NCI-H146 treated with DMSO at 0.1 percent for 48 hours (cell line): ENCODE results near the gene S100A13.

Source experiments
- DNase-seq: peaks from one replicate; lab custom pipeline; 2025; ENCODE audit not compliant: unreplicated experiment; lab: John Stamatoyannopoulos, UW

The S100A13 gene

DNA sequence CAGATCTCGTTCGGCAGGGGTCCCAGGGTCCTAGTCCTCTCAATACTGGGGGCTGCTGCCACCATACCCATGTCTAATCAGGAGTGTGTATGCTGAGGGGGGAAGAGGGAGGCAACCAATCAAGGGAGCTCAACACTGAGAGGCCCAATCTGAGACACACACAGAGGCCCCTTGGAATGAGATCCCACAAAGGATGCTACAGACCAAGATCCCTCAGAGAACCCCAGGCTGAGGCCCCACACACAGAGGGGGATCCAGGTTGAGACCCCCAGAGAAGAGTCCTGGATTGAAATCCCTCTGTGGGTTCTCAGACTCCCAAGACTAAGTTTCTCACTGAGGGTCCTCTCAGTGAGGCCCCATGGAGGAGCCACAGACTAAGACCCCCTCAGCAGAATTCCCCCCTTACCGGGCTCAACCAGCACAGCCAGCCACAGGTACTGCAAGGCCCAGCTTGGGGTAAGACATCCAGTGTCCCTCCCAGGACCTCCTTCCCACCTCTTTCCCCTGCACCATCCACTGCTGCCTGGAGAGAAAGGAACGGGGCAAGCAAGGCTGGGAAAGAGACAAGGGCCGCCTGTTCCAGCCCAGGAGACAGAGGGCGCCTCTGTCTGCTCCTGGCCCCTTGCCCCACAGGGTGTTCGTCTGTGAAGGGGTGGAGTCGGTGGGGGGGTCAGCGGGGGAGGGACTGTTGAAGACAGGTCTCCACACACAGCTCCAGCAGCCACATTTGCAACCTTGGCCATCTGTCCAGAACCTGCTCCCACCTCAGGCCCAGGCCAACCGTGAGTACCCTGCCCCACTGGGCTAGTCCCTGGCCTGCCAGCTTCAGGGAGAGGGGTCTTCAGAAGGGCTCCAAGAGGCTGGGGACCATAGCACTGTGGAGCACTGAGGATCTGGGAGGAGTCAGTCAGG lies 666 bp upstream of the S100A13 start, which contains the start of gene S100A1:
S100A1 (plus strand) TSS at position 720 of the 912 bp plus-strand sequence. CDS start 2,088 bp downstream, outside the sequence.
- no peak for DNase-seq

DNA sequence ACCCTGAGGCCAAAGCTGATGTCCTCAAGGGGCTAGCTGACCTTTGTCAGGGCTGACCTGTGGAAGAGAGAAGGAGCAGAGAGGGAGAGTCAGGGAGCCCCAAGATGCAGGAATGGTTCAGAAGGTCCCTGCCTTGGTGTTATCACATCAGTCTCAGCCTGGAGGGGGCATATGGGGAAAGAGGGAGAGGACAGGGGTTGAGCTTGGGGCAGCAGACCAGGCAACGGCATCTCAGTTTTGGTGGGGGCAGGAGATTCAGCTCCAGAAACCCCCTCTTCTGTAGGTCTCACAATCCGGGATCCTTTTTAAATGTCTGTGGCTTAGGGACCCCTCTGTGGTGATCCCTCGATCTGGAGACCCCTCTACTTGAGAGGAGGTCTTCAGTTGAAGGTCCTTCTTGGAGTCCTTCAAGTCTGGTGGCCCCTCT lies 815 bp downstream of the S100A13 start:
- DNase-seq: no peak

DNA sequence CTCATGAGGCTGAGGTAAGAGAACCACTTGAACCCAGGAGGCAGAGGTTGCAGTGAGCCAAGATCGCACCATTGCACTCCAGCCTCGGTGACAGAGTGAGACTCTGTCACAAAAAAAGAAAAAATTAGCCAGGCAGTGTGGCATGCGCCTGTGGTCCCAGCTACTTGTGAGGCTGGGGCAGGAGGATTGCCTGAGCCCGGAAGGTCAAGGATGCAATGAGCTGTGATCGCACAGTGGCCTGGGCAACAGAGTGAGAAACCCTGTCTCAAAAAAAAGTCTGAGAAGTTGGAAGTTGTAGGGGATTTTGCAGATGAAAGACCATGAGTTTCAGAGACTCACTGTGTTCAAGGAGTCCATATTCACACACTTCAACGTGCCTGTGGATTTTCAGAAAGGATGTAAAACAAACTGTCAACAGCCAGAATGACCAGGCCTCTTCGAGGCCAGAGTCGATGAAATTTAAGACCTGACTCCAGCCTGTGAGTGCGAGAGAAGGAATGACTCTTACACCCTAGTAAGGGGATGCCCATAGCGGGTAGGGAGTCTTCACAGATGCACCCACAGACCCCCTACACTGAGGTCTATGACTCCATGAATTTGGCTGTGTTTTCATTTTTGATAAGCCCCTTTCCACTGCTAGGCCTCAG lies 2.2 kb downstream of the S100A13 start:
- DNase-seq: no peak

DNA sequence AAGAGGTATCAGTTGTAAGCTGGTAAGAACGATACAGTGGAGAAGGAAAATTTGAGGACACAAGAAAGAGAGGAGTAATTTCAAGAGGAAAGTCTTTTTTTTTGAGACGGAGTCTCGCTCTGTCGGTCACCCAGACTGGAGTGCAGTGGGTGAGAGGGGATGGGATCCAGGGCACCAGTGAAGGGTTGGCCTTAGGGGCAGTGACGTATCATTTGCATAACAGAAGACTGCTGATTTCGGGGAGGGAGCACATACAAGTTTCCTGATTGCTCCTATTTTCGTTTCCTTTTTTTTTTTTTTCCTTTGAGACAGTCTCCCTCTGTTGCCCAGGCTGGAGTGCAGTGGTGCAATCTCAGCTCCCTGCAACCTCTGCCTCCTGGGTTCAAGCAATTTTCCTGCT lies 4.2 kb downstream of the S100A13 start:
- DNase-seq: no peak

GRCh38 chr1:153619171-153619570 lies 8.1 kb downstream of the S100A13 start:
- no peak for DNase-seq

GRCh38 chr1:153617663-153618062 lies 9.6 kb downstream of the S100A13 start:
- DNase-seq: no peak

- DNase-seq: no peak
Observed at GRCh38 chr1:153616917-153617311, 10.4 kb downstream of the S100A13 start.

- no peak for DNase-seq
Observed at GRCh38 chr1:153616144-153616916, 11.0 kb downstream of the S100A13 start, which contains the start of gene S100A14. S100A14 (minus strand) TSS chr1:153616325; CDS start chr1:153615858, 467 bp downstream.

- DNase-seq: no peak
Observed at GRCh38 chr1:153615406-153615805, 11.9 kb downstream of the S100A13 start.

GRCh38 chr1:153614906-153615305 lies 12.4 kb downstream of the S100A13 start:
- no peak for DNase-seq

GRCh38 chr1:153614189-153614900 lies 13.0 kb downstream of the S100A13 start:
- DNase-seq: no peak

- DNase-seq: no peak
Observed at GRCh38 chr1:153613406-153613805, 13.9 kb downstream of the S100A13 start.

DNA sequence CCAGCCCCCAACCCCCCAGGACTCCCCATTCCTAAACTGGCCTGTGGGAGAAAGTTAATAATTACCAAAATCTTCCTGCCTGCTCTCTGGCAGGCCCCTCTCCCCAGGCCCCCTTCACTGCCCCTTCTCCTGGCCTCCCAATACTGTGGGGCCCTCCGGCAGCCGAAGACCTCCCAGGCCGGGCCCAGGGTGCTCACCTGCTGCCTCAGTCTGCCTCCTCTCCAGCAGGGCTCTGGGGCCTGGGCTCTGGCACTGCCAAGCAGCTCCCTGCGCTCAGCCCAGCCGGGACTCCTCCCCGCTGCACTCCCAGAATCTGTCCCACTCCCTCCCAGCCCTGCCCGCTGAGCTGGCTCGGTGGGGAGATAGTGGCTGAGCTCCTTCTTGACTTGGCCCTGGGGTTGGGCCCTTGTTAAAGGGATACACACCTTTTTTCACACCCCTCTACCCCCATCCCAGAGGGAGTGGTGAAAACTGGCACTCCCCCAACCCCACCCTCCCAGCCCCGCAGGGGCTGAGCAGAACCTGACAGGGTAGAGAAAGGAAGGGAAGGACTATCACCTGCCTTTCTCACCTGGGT lies 14.5 kb downstream of the S100A13 start, which contains the start of gene S100A16:
S100A16 (minus strand) TSS at position 383 of the 577 bp plus-strand sequence. CDS start 4,986 bp downstream, outside the sequence.
- DNase-seq: no peak

- no peak for DNase-seq
Observed at GRCh38 chr1:153612111-153612754, 15.1 kb downstream of the S100A13 start.

GRCh38 chr1:153611356-153611755 lies 15.9 kb downstream of the S100A13 start:
- DNase-seq: no peak

GRCh38 chr1:153610811-153611301 lies 16.4 kb downstream of the S100A13 start:
- no peak for DNase-seq

GRCh38 chr1:153610334-153610733 lies 17.0 kb downstream of the S100A13 start:
- DNase-seq: no peak

DNA sequence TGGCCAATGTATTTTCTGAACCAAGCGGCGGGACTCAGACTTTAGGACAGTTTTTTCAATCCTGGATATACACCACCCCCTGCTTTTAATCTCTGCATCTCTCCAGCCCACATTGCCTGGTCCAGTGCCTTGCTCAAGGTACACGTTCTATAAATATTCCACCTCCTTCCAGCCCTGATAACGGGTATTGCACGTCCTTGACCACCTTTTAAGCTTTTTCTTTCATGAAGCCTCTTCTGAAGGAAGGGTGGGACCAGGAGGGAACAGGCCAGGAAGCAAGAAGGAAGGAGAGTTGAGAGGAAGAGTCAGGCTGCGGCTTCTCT lies 17.8 kb downstream of the S100A13 start:
- DNase-seq: no peak

- peak; percentile 53 for DNase-seq
Observed at GRCh38 chr1:153608742-153609584, 18.3 kb downstream of the S100A13 start.
